ENCODE results near the gene PDE6A. TPM values are rescaled to one million over a fixed set of nuclear protein-coding genes. Genes with fewer than 3 reads are reported as not detected.

PDE6A gene
- total and polyA plus RNA-seq, 2 of the 13 experiments (the other 11 are each of a cell fraction or from before 2014, with no cell fraction given) = 0.01 TPM; not detected in 1

DNA sequence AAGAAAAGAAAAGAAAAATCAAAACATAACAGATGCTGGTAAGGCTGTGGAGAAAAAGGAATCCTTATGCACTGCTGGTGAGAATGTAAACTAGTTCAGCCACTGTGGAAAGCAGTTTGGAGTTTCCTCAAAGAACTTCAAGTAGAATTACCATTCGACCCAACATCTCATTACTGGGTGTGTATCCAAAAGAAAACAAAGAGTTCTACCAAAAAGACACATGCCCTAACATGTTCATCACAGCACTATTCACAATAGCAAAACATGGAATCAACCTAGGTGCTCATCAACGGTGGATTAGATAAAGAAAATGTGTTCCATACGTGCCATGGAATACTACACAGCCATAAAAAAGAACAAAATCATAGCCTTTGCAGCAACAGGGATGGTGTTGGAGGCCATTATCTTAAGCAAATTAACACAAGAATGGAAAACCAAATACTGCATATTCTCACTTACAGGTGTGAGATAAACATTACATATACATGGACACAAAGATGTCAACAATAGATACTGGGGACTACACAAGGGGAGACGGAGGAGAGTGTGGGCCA lies 63.4 kb downstream of the PDE6A start:
- no peaks in the 10 kb centered on the region for H3K27me3 ChIP-seq (ENCODE audit: control insufficient read depth in 1 of 2, insufficient read depth in 2 of 2, low read length in 2 of 2)
- H2AFZ ChIP-seq (ENCODE audit: low read length) = no peak overlapping the region
- FAIRE-seq = no peak
- no peak overlapping the region for H3K4me3 ChIP-seq (replicated peaks in 1 of 3; ENCODE audit: insufficient read depth in 1 of 3, low read depth in 2 of 3, low read length in 3 of 3)
- H3K4me1 ChIP-seq (ENCODE audit: insufficient read depth, low read length) = peaks cover 14% of the 10 kb centered on the region
- WGBS (ENCODE audit: low lambda C conversion rate) = 79% methylated on average over 4 of the region's 4 CpGs
- intact Hi-C loops (cut with micrococcal nuclease; ENCODE audit: unreplicated experiment) (no loop called here), in situ Hi-C loops (cut with HindIII; ENCODE audit: extremely low pct_ligation_motif_present, low pct_unique_long_range_greater_than_20kb) (no loop called here)
- BruUV-seq (replicated peaks) = no TSS peak
- no peak overlapping the region for H3K9ac ChIP-seq (ENCODE audit: insufficient read depth, low read depth, low read length)
- no peak for TF ChIP-seq SALL2 (CRISPR knock-in tag; IDR thresholded peaks at IDR 0.05)
- TF ChIP-seq ZFP91 (CRISPR knock-in tag; IDR thresholded peaks at IDR 0.05; ENCODE audit: borderline replicate concordance) = no peak
- no peak for TF ChIP-seq MIER3 (CRISPR knock-in tag; IDR thresholded peaks at IDR 0.05; ENCODE audit: borderline replicate concordance)
- TF ChIP-seq ZNF557 (CRISPR knock-in tag; IDR thresholded peaks at IDR 0.05) = no peak
- no peak for TF ChIP-seq TCF7L2 (IDR thresholded peaks at IDR 0.05; ENCODE audit: low read depth, low read length)
- TF ChIP-seq ZNF460 (CRISPR knock-in tag; IDR thresholded peaks at IDR 0.05; ENCODE audit: borderline replicate concordance) = no peak
- TF ChIP-seq HCFC1 (IDR thresholded peaks at IDR 0.05; ENCODE audit: low read depth, low read length) = no peak
- no peak for TF ChIP-seq ZNF501 (CRISPR knock-in tag; IDR thresholded peaks at IDR 0.05)
- no peak for TF ChIP-seq KLF12 (CRISPR knock-in tag; IDR thresholded peaks at IDR 0.05; ENCODE audit: borderline replicate concordance)
- TF ChIP-seq, protein P1, sequence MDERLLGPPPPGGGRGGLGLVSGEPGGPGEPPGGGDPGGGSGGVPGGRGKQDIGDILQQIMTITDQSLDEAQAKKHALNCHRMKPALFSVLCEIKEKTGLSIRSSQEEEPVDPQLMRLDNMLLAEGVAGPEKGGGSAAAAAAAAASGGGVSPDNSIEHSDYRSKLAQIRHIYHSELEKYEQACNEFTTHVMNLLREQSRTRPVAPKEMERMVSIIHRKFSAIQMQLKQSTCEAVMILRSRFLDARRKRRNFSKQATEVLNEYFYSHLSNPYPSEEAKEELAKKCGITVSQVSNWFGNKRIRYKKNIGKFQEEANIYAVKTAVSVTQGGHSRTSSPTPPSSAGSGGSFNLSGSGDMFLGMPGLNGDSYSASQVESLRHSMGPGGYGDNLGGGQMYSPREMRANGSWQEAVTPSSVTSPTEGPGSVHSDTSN (CRISPR knock-in tag; IDR thresholded peaks at IDR 0.05) = no peak
- no peak for TF ChIP-seq HMGXB4 (CRISPR knock-in tag; IDR thresholded peaks at IDR 0.05; ENCODE audit: borderline replicate concordance in 1 of 2, low read depth in 1 of 2)
- TF ChIP-seq, protein P2, sequence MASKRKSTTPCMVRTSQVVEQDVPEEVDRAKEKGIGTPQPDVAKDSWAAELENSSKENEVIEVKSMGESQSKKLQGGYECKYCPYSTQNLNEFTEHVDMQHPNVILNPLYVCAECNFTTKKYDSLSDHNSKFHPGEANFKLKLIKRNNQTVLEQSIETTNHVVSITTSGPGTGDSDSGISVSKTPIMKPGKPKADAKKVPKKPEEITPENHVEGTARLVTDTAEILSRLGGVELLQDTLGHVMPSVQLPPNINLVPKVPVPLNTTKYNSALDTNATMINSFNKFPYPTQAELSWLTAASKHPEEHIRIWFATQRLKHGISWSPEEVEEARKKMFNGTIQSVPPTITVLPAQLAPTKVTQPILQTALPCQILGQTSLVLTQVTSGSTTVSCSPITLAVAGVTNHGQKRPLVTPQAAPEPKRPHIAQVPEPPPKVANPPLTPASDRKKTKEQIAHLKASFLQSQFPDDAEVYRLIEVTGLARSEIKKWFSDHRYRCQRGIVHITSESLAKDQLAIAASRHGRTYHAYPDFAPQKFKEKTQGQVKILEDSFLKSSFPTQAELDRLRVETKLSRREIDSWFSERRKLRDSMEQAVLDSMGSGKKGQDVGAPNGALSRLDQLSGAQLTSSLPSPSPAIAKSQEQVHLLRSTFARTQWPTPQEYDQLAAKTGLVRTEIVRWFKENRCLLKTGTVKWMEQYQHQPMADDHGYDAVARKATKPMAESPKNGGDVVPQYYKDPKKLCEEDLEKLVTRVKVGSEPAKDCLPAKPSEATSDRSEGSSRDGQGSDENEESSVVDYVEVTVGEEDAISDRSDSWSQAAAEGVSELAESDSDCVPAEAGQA (IDR thresholded peaks at IDR 0.05; ENCODE audit: low read depth) = no peak
- TF ChIP-seq, protein P2 (CRISPR knock-in tag; IDR thresholded peaks at IDR 0.05; ENCODE audit: borderline replicate concordance) = no peak
- no peak for TF ChIP-seq MEIS2 (CRISPR knock-in tag; IDR thresholded peaks at IDR 0.05)
- no peaks in the 10 kb centered on the region for H3K9me3 ChIP-seq (ENCODE audit: low read length)
- CTCF ChIA-PET (ENCODE audit: low intra/inter-chr PET ratio, low total read pairs) = no interaction called here
- H3K4me2 ChIP-seq (ENCODE audit: low read depth, low read length) = no peak overlapping the region
- H3K79me2 ChIP-seq (ENCODE audit: insufficient read depth, low read length) = no peaks in the 10 kb centered on the region
- POLR2A ChIA-PET = no interaction called here
- H3K27ac ChIP-seq (ENCODE audit: extremely low read length, insufficient read depth, low read length) = no peak overlapping the region
- no peak for ATAC-seq
- no peaks in the 10 kb centered on the region for H3K36me3 ChIP-seq (replicated peaks in 1 of 2; ENCODE audit: control insufficient read depth in 1 of 2, insufficient read depth in 2 of 2, low read length in 2 of 2)
- no peak for DNase-seq (ENCODE audit: low spot score)
- H4K20me1 ChIP-seq (ENCODE audit: insufficient read depth, low read length) = no peaks in the 10 kb centered on the region
